ENCODE results near the gene ABI1. TPM values are rescaled to one million over a fixed set of nuclear protein-coding genes. Genes with fewer than 3 reads are reported as not detected.

Gene ABI1
- polyA plus RNA-seq, 2 of the 4 experiments (the other 2 are of a cell fraction) = 35.8 to 67.6 TPM

- no peak for TF ChIP-seq ELK1 (IDR thresholded peaks at IDR 0.05; ENCODE audit: low read depth, low read length)
- no peak for TF ChIP-seq RNF2 (IDR thresholded peaks at IDR 0.05; ENCODE audit: borderline replicate concordance, low read depth)
- no peak for TF ChIP-seq PBX3 (IDR thresholded peaks at IDR 0.05)
- no peak for TF ChIP-seq HES2 (IDR thresholded peaks at IDR 0.05)
- TF ChIP-seq RCOR1 (IDR thresholded peaks at IDR 0.05; ENCODE audit: low read depth, low read length) = no peak
These were observed 80.5 kb downstream of the ABI1 start (continued) for GRCh38 chr10:26780106-26780792.

- WGBS (ENCODE audit: missing lambda C conversion rate) = 93% methylated on average over 4 of the region's 4 CpGs
- DNase-seq (ENCODE audit: low read depth in 1 of 2, low spot score in 1 of 2) = peak in 1 of 2 experiments; percentile 13
- Histone ChIP-seq H3K4me1 (peaks cover 32% of the 10 kb centered on the region), H3K9me3 (no peaks in the 10 kb centered on the region), H3K4me2 (no peak overlapping the region), H3K27ac (0 out of 6 replicates have a peak overlapping the region, but pooled peaks of 1 of the 2 experiments have one; percentile 33), H3K4me3 (no peak overlapping the region)
- ChIA-PET POLR2A (no interaction called here), CTCF (interaction anchor here (1.4 kb wide), 1 partner anchor 82 kb away, joined by 3 read pairs; the partner anchor contains the start of gene ABI1)
- ATAC-seq = no peak
- FAIRE-seq = no peak
- TF ChIP-seq CTCF (IDR thresholded peaks at IDR 0.05) (no peak), NPAS2 (CRISPR knock-in tag; IDR thresholded peaks at IDR 0.05; ENCODE audit: borderline replicate concordance) (no peak), EP300 (IDR thresholded peaks at IDR 0.05) (no peak)
These were observed 81.4 kb downstream of the ABI1 start for GRCh38 chr10:26779176-26779860.

- WGBS (ENCODE audit: missing lambda C conversion rate) = 96% methylated on average over 2 of the region's 2 CpGs
- CTCF ChIA-PET = interaction anchor here (0.6 kb wide), 1 partner anchor 454 kb away, joined by 4 read pairs; no protein-coding TSS in a partner anchor
- DNase-seq (ENCODE audit: low read depth in 1 of 2, low spot score in 1 of 2) = no peak
- no peak for FAIRE-seq
- peaks cover 32% of the 10 kb centered on the region for H3K4me1 ChIP-seq
- TF ChIP-seq HOXB5 (CRISPR knock-in tag; IDR thresholded peaks at IDR 0.05) (no peak), GATA3 (IDR thresholded peaks at IDR 0.05; ENCODE audit: borderline replicate concordance) (no peak), CBX2 (IDR thresholded peaks at IDR 0.05; ENCODE audit: borderline replicate concordance, low read depth) (no peak), PBX3 (IDR thresholded peaks at IDR 0.05) (no peak), PHF8 (IDR thresholded peaks at IDR 0.05; ENCODE audit: borderline replicate concordance, low read depth) (no peak)
- no peak for ATAC-seq
- H3K27ac ChIP-seq = no peak overlapping the region
- no peaks in the 10 kb centered on the region for H3K9me3 ChIP-seq
- H3K4me2 ChIP-seq = no peak overlapping the region
- POLR2A ChIA-PET = no interaction called here
- no peak overlapping the region for H3K4me3 ChIP-seq
These were observed 83.1 kb downstream of the ABI1 start for GRCh38 chr10:26777686-26778085.

Data from A549 (cell line).